Activated naive CD4-positive, alpha-beta T cell treated with Interleukin-2 at 50 U/mL for 16 hours (primary cell): ENCODE data around the gene PVALB.

ENCODE experiments used
- DNase-seq: peaks from one replicate; pipeline ENCODE4 v3.0.0-alpha.2; 2020

The PVALB gene

GRCh38 chr22:36808721-36809344 is 8.0 kb downstream of the PVALB start:
- DNase-seq, result no peak

- no peak for DNase-seq
Observed at GRCh38 chr22:36807627-36808026, 9.2 kb downstream of the PVALB start.

DNA sequence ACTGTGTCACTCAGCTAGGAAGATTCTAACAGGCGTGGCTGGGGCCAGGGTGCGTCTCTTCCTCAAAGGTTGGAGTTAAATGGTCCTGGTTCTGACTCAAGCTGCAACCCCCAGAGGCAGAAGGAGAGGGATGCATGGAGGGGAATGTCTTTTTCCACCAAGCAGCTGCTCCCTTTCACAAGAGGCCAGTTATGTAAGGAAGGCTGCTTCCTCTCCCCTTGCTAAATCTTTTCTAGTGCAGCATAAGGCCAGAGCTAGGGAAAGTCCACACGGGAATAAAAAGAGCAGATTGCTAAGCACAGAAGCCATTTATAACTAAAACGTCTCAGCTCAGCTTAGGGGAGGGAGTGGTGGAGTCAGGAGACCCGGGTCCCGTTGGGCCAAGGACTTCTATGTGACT is 10.0 kb downstream of the PVALB start:
- no peak for DNase-seq

DNA sequence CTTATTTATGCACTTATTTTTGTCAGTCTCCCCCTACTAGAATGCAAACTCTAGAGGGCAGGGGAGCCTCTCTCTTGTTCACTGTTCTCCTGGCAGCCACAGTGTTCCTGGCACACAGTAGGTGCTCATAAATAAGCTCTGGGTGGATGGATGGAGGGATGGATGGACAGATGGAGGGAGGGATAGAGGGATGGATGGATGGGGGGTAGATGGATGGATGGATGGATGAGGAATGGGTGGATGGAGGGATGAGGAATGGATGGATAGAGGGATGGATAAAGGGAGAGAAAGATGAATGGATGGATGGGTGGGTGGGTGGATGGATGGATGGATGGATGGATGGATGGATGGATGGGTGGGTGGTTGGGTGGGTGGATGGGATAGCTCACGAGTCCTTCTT is 13.5 kb downstream of the PVALB start:
- no peak for DNase-seq

DNA sequence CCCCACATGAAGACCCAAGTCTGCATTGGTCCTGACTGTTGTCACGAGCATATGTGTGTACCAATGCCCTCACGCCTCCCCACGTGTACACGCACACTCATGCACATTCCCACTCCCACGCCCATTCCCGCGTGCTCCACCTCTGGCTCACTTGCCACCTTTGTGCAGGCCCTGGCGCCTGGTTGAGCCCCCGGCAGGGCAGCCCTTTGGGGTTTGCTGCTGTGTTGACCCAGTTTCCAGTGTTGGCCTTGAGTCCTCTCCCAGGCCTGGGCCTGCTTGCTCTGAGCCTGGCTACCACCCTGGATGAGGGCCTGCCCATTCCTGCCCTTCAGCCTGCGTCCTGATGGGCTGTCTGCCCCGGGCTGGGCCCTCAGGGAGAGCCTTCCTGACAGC is 18.2 kb downstream of the PVALB start:
- no peak for DNase-seq

- no peak for DNase-seq
Observed at GRCh38 chr22:36797911-36798673, 18.7 kb downstream of the PVALB start.

GRCh38 chr22:36797374-36797773 is 19.5 kb downstream of the PVALB start:
- no peak for DNase-seq

- DNase-seq, result no peak
Observed at GRCh38 chr22:36796552-36797175, 20.2 kb downstream of the PVALB start.

DNA sequence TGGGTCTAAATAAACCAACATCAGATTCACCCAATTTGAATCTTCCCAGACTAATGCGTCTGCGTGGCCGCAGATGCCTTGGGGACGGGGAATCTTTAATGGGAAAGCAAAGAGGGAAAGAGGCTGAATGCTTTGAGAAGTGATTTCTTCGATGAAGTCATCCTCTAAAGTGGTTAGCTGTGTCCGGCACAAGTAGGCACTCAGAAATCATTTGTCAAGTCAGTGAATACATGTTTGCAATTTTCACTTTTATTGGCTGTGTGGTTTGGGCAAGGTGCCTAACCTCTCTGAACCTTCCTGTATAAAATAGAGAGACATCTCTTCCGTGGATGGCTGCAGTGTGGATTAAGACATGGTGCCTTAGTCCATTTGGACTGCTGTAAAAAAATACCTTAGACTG is 21.2 kb downstream of the PVALB start:
- DNase-seq, result no peak

- peak; percentile 9 for DNase-seq
Observed at GRCh38 chr22:36790648-36791047, 26.2 kb downstream of the PVALB start.

DNA sequence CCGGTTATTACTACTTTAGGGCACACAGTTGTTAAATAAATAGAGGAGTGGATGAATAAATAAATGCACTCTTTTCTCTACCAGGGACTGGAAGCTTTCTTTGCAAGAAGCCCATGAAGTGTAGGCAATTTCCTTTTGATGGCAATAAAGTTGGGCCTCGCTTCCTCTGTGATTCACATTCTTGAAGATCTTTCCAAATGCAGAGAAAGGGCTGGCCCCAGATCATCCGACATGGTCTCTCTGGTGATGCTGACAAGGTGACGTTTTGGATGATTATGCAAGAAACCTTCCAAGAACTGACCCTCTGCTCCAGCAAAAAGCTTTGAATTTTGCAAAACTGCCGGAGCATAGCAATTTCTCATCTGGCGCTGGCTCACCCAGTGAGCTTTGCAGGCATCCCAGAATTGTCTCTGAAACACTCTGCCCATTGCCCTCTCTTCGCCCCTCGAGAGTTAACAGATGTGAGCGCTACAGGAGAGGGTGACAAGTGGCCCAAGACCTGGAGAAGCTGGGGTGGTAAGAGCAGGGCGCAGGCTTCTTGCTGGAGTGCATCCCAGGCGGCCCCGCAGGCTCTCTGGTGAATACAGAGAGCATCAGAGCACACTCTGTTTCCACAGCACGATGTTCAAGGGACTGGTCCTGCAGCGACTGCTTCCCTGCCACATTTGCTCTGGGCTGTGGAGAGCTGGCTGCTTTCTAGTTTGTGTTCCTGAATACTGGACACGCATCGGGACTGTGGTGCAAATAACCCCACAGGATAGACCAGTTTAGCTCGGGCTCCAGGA is 29.4 kb downstream of the PVALB start:
- no peak for DNase-seq

DNA sequence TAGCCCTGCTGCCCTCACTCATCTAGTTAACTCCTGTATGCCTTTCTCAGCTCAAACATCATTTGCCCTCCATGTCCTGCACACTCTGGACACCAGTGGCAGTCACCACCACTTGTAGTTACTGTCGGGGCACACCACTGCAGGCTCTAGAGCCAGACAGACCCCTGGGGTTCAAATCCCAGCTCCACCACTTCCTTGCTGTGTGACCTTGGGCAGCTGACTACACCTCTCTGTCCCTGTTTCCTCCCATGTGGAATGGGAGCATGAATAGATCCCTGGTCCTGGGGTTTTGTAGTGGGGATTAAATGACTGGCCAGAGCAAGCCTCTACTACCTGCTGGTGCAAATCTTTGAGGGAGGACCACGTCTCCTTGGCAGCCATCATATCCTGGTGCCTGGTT is 33.1 kb downstream of the PVALB start:
- DNase-seq, result no peak

GRCh38 chr22:36781656-36782627 is 34.9 kb downstream of the PVALB start:
- DNase-seq, result peak; percentile 91

- DNase-seq, result no peak
Observed at GRCh38 chr22:36778020-36778419, 38.8 kb downstream of the PVALB start.

GRCh38 chr22:36776722-36777121 is 40.1 kb downstream of the PVALB start:
- DNase-seq, result peak; percentile 5

DNA sequence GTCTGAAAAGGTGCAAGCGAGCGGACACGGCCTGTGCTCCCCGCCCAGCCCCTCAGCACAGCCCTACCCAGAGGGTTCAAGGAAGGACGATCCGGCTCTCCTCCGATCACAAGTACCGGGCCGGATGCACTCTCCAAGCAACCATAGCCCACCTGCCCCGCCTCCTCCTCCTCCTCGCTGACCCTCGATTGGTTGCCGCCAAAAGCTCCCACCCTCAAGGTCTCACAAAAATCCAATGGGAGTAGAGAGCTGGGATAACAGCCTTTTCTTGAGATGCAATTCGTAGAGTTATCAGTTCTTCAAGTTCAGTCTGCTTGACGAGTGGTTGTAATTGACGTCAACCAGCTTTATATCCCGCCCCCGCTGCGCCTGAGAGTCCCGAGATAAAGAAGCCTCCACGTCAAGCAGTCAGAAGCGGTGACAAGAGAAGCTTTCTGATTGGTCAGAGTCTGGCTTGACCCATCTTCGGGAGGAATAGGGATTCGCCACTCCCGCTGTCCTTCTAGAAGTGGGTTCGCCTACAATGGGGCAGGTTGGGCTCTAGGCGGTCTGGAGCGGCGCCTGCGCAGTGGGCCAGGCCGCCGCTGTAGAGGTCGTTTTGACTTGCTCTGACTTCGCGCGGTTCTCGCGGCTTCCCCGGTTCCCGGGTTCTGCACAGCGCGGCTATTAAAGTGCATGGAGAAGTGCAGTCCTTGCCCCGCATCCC is 40.7 kb downstream of the PVALB start, which contains the start of gene IFT27:
TSS of gene IFT27 (minus strand) at position 156 of the 706 bp plus-strand sequence. CDS start 412 bp downstream, outside the sequence.
- peak; percentile 97 for DNase-seq

GRCh38 chr22:36775586-36775963 is 41.3 kb downstream of the PVALB start:
- peak; percentile 36 for DNase-seq

DNA sequence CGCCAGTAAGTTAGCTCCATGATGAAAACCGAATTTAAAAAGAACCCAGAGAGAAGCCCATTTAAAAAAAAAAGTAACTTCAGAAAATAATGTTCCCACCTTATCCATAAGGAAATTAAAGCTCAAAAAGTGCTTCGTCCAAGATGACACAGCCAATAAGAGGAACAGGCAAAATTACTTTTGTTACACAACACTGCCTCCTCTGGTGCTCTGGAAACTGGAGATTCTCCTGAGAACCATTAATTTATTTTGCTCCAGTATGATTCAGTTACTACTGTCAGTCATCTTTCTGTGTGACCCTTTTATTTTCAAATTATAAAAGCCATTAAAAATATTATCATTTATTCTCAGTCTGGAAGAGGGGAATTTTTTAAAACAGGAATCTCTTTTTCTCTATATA is 42.9 kb downstream of the PVALB start:
- DNase-seq, result no peak

- no peak for DNase-seq
Observed at GRCh38 chr22:36772451-36772850, 44.4 kb downstream of the PVALB start.

- no peak for DNase-seq
Observed at GRCh38 chr22:36771356-36772063, 45.3 kb downstream of the PVALB start.
